Right ventricle myocardium superior (tissue), 1 donor: ENCODE results near the gene SIGLECL1. TPM values are rescaled to one million over a fixed set of nuclear protein-coding genes. Genes with fewer than 3 reads are reported as not detected.

Experiments used
- ATAC-seq: fragments of 200-7000 bp; cut with Tn5 transposase; one replicate; pipeline ENCODE4 v1.9.1; 2020; ENCODE audit warnings: mild to moderate bottlenecking; ENCODE audit not compliant: poor library complexity
- DNase-seq: peaks from one replicate; pipeline ENCODE4 v3.0.0-alpha.2; 2020
- intact Hi-C: fragments of 100-400 bp; cut with DNase I; formaldehyde crosslinking; loops from one replicate; pipeline ENCODE4 v1.11.2; 2022
- microRNA-seq: library from miRNA; unstranded; fragments of <30 nt; microRNA quantifications from one replicate; pipeline ENCODE4 v1.2.0, GENCODE V29; 2020
- total RNA-seq: library from RNA; stranded (reverse); fragmentation: NEBNext Ultra II Directional; extraction: Animal tissue kit (Norgen Biotek cat#: 25700); gene quantifications from one replicate; pipeline ENCODE4 v1.2.1, GENCODE V29; 2021
- donor health status: DM: no; HTN: yes; CAD: no; lungs with severe emphysema.

SIGLECL1 gene
- total RNA-seq, 1 donor from 2014 or later = not detected

DNA sequence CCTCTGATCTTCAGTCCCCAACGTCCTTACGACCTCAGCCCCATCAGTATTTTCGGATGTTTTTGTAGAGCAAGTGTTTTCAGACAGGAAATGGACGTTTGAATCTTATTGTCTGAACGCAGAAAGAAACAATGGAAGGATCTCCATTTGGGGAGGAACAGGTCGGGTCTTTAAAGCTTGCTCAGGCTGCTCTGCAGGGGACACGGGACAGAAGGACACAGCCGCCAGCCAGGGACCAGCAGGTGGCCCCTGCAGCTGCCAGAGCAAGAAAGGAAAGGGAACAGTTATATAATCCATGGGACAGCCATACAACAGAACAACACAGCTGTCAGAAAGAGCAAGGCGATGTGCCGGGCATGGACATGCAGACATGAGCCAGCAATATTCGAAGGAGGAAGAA lies 42.1 kb downstream of the SIGLECL1 start:
- intact Hi-C loops = no loop called here
- ATAC-seq (peak; percentile 88), DNase-seq (no peak)

DNA sequence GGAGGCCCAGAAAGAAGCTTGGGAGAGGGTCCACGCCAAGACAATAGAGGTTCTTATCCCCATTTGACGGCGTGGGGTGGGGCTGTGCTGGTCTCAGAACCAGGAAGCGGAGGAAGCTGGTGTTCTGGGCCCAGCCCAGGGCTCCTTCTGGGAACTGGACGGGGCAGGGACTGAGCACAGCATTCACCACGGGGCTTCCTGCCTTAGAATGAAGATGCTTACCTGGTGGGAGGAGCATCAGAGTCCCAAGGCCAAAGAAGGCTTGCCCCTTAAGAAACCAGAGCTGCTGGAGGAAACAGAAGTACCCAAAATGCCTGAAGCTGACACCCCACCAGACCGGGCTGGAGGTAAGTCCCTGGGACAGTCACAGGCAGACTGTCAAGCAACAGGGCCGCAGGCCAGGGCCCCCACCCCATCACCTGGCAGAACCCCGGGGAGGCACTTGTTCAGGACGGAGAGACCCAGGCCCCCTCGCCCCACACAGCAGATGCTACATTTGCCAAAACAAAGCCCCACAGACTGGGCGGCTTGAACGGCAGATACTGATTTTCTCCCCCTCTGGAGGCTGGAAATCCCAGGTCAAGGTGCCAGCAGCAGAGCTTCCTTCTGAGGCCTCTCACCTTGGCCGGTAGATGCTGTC lies 42.8 kb downstream of the SIGLECL1 start:
- intact Hi-C loops = no loop called here
- no peak for DNase-seq
- ATAC-seq = no peak

DNA sequence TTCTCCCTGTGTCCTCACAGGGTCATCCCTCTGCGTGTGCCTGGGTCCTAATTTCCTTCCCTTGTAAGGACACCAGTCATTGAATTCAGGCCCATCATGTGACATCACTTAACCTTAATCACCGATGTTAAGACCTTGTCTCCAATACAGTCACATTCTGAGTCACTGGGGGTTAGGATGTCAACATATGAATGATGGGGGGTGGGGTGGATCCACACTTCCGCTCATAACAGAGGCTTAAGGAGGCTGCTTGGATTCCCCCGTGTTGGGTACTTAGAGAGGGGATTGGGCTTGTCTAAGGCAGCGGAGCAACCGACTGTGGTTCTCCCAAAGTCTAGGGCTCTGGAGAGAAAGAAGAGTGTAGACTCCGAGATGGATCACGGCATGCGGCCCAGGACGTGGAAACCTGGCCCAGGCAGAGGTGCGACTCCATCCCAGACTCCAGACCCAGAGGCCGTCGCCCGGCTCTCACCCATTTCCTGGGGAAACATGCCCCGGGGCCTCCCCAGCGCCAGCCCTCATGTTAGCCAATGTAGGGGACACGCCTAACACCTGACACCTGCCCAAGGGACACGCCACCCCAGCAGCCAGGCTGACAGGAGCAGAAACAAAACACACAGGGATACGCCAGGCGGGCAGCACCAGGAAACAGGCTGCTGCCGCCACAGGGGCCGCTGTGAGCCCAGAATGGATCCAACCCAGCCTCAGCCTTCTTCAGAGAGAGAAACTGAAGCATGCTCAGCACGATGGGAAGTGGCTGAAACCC lies 43.5 kb downstream of the SIGLECL1 start:
- intact Hi-C loops = no loop called here
- ATAC-seq (no peak), DNase-seq (no peak)

DNA sequence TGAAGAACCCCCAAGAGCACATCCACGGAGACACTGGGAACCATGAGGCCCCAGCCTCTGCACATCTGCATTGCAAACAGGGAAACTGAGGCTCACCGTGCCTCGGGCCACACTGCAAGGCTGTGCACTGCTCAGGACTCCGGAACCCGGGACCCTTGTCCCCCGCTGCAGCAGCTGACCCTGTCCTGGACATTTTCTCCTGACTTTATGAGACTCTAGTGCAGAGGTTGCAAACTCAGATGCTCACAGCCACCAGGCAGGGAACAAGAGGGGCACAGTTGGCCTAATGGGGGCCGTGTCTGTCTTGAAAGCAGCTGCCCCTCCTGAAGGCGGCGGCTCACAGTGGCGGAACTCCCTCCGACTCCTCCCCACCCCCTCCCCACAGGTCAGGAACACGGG lies 44.1 kb downstream of the SIGLECL1 start:
- intact Hi-C loops = no loop called here
- DNase-seq (no peak), ATAC-seq (no peak)

DNA sequence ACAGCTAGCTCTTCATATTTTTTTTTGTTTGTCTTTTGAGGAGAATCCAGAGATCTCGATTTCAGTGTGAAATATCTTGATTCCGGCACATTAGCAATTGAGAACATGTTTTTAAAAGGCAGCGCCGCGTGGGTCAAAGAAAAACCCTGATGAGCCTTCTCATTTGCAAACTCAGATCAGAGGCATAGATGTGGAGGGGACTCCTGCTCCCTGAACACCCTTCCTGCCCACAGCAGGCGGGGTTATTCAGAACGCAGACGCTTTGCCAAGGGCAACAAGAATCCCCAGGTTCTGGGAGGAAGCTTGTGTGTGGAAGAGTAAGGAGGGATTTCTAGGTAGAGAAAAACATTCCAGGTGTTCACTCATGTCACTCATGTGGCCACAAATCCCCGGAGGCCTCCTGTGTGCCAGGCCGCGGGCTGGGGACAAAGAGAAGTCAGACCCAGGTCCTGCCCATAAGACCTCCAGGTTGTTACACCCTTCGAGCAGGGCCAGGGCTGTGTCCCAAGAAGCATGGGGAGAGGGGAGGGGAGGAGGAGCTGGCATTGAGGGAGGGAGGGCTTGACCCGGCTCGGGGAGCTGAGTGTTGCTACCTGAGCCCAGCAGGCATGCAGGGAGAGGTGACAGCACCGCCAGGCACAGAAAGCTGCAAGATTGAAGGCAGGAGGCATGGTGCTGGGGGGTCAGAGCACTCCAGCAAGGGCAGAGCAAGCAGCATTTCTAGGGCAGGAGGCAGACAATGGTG lies 44.7 kb downstream of the SIGLECL1 start:
- DNase-seq (no peak), ATAC-seq (no peak)
- intact Hi-C loops = no loop called here

DNA sequence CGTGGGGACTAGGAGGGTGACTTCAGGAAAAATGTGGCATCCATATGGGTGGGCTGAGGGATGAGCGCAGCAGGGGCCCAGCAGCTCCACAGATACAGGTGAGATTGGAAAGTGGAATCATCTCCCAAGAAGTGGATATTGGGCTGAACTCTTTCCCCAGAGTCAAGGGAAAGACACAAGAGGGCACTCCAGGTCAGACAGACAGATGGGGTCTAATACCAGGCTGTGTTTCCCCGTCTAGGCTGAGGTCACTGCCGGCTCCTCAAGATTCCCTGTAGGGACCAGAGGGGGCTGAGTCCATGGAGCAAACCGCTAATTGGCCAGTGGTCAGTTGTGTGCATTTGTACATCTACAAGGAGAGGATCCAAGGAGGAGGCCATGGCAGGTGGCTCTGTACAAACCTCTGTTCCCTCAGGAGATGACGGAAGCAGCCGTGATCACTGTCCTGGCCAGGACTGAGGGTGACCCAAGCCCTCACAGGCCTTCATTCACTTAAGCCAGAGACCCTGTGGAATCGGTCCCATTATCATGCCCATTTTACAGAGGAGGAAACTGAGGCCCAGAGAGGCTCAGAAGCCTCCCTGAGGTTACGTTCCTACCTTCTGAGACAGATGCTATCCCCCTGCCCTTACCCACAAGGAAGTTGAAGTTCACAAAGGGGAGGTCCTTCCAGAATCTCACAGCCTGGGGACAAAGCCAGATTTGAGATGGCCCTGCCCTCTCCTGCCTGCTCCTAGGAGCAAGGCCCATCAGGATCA lies 45.6 kb downstream of the SIGLECL1 start:
- DNase-seq (no peak), ATAC-seq (no peak)
- intact Hi-C loops = no loop called here

DNA sequence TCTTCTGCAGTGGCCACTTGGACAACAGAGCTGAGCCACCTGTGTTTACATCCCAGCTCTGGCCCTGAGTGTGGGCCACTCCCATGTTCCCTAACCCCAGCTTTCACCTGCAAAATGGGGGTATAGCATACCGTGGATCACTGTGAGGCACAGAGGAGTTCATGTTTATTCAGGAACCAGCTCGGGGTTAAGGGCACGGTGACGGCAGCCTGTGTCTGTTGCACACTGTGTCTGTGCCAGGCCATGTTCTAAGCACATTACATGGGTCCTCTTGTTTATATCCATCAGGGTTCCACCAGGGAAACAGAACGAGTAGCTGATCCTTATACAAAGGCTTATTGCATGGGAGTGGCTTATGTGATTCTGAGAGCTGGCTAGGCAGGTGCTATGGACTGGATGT lies 46.5 kb downstream of the SIGLECL1 start:
- DNase-seq (no peak), ATAC-seq (no peak)
- intact Hi-C loops = no loop called here

DNA sequence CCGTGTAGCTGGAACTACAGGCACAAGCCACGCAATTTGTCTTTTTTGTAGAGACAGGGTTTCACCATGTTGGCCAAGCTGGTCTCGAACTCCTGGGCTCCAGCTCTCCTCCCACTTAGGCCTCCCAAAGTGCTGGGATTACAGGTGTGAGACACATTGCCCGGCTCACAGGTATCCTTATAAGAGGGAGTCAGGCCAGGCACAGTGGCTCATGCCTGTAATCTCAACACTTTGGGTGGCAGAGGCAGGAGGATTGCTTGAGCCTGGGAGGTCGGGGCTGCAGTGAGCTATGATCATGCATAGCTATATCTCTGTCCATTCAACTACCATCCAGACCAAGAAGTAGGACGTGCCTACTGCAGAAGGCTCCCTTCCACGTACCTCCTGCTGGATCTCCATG lies 50.4 kb downstream of the SIGLECL1 start:
- ATAC-seq (no peak), DNase-seq (no peak)
- intact Hi-C loops = no loop called here

DNA sequence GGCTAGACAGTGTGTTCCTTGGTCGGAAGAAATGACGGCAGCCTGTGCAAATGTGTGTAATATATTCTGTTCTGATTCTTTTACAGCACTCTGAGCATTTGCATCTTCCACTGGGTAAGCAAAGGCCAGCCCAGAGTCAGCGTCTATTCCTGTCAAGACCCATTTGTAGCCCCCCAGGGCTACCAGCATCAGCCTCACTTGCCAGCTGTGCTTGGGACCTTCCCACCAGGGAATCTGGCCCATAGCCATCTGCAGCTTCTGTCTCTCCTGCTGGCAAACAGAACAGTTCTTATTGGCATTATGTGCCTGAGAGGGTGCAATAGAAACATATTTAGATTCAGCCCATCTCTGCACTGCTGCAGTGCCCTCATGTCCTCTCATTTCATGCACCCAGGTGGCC lies 54.6 kb downstream of the SIGLECL1 start:
- intact Hi-C loops = no loop called here
- no peak for ATAC-seq

DNA sequence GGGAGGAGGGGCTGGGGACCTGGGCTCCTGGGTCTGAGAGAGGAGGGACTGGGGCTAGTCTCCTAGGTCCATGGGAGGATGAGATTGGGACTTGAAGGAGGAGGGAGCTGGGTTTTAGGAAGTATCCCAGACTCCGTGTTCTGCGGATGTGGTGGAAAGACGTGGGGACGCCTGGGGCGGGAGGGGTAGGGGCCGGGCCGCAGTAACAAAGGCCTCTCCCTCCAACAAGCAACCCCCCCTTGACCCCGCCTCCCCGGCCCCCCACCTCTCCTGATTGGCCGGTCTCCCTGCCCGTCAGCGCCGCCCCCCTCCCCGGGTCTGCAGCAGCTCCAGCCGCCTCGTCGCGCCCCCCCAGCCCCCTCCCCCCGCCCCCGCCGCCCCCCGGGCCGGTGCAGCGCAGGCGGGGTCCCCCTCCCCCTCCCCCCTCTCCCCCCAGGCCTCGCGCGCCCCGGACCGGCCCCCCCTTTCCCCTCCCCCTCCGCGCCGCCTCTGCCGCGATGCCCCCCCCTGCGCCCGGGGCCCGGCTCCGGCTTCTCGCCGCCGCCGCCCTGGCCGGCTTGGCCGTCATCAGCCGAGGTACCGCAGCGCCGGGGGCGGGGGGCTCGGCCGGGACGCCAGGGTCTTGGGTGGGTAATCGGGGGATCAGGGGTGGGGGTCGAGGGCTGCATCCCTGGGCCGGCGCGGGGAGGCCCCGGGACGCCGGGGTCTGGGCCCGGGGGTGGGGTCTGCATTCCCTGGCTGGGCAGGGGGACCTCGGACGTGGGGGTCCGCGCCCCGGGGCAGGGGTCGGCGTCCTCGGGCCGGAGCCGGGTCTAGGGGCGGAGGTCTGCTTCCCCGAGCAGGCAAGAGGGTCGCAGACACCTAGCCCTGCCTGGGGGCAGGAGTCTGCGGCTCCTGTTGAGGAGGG lies 60.7 kb downstream of the SIGLECL1 start, which contains the start of gene IGLON5:
Gene IGLON5 (plus strand): TSS at position 294 of the 907 bp plus-strand sequence. CDS start 204 bp downstream, at position 498.
- intact Hi-C loops = no loop called here
- DNase-seq (no peak), ATAC-seq (no peak)

More for the DNA sequence above, 54.6 kb downstream of the SIGLECL1 start:
- DNase-seq = no peak

DNA sequence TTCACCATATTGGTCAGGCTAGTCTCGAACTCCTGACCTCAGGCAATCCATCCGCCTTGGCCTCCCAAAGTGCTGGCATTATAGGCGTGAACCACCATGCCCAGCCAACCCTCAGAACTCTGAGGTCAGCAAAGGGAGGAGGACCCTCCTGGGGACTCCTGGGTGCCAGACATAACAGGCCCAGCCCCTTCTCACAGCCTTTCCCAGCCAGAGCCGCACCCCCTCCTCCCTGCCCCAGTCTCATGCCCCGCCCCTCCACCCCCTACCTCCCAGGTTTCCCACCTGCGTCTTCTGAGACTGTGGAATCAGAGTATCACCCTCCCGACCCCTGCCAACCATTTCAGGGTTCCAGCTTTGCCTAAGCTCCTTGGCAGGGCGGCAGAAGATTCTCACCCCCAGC lies 65.8 kb downstream of the SIGLECL1 start:
- DNase-seq (no peak), ATAC-seq (no peak)
- intact Hi-C loops = no loop called here

DNA sequence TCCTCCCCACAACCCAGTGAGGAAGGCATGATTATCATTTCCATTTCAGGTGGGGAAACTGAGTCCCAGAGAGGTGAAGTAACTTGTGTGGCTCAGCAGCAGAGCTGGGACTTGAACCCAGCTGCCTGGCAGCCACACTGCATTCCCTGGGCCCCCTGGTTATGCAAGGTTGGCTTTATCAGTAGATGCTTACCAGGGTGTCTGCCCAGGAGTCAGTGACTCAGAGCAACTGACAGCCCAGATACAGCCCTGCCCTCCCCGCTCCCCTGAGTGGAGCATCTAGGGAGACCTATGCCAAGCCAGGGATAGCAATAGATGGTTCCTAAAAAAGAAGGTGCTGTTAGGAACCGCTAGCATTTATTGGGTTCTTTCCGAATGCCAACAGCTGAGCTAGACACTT lies 66.5 kb downstream of the SIGLECL1 start:
- ATAC-seq = no peak
- DNase-seq = no peak
- intact Hi-C loops = no loop called here

DNA sequence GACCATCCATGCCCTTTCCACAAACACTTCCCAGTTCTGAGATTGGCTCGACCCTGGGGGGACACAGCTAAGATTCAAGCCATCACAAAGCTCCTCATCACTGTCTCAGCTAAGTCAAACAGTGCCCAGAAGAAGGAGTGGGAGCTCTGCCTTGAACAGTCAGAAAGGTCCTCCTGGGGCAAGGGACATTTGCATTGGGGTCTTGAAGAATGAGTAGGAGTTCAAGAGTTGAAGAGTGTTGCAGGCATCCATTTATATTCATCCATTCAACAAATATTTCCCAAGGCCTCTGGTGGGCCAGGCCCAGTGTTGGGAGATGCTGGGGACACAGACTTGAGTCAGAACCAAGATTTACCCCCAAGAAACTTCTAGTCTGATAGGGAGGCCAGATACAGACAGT lies 67.1 kb downstream of the SIGLECL1 start:
- ATAC-seq = no peak
- intact Hi-C loops = no loop called here
- no peak for DNase-seq

Small RNAs within 50 kb of the gene (microRNA-seq; reads per million reads assigned to microRNA genes)
- gene MIR8074 = not detected

Other genes with a start within 250 kb of the SIGLECL1 start
- gene KLK8, start 249.5 kb upstream of the SIGLECL1 start, total RNA-seq = not detected
- not detected for gene KLK10, start 231.4 kb upstream of the SIGLECL1 start, total RNA-seq
- not detected for gene KLK11, start 224.5 kb upstream of the SIGLECL1 start, total RNA-seq
- not detected for gene KLK12, start 216.1 kb upstream of the SIGLECL1 start, total RNA-seq
- not detected for gene KLK13, start 186.0 kb upstream of the SIGLECL1 start, total RNA-seq
- gene KLK14, start 168.2 kb upstream of the SIGLECL1 start, total RNA-seq = 1.9 TPM
- 4.9 TPM for gene CTU1, start 142.7 kb upstream of the SIGLECL1 start, total RNA-seq
- gene SIGLEC9, start 126.2 kb upstream of the SIGLECL1 start, total RNA-seq = 1.7 TPM
- gene SIGLEC7, start 108.8 kb upstream of the SIGLECL1 start, total RNA-seq = 0.97 TPM
- gene CD33, start 26.0 kb upstream of the SIGLECL1 start, total RNA-seq = 7.0 TPM
- gene IGLON5, start 60.6 kb downstream of the SIGLECL1 start, total RNA-seq = not detected
- gene VSIG10L, start 91.1 kb downstream of the SIGLECL1 start, total RNA-seq = 0.65 TPM
- gene ETFB, start 115.3 kb downstream of the SIGLECL1 start, total RNA-seq = 530 TPM
- gene CLDND2, start 117.9 kb downstream of the SIGLECL1 start, total RNA-seq = 0.46 TPM
- 2.3 TPM for gene NKG7, start 121.6 kb downstream of the SIGLECL1 start, total RNA-seq
- gene LIM2, start 136.9 kb downstream of the SIGLECL1 start, total RNA-seq = not detected
- gene C19orf84, start 139.5 kb downstream of the SIGLECL1 start, total RNA-seq = not detected
- 0.19 TPM for gene SIGLEC10, start 166.6 kb downstream of the SIGLECL1 start, total RNA-seq
- gene SIGLEC8, start 207.4 kb downstream of the SIGLECL1 start, total RNA-seq = 0.13 TPM
- gene CEACAM18, start 227.5 kb downstream of the SIGLECL1 start, total RNA-seq = not detected